AG04449 (cell line): ENCODE data around the gene LGALS7B.

Experiments
- CTCF ChIA-PET: fragments of 350-600 bp; formaldehyde crosslinking; extraction: SDS; loops from one replicate; lab custom pipeline; 2021; ENCODE audit warnings: antibody characterized with exemption; lab: Yijun Ruan, JAX
- POLR2A ChIA-PET: fragments of 400-600, 350-600 bp; formaldehyde crosslinking; extraction: SDS; loops from one replicate; lab custom pipeline; 2020; ENCODE audit warnings: antibody characterized with exemption, inconsistent platforms; lab: Yijun Ruan, JAX
- DNase-seq: peaks from one replicate; pipeline ENCODE4 v3.0.0-alpha.2; 2010; ENCODE audit warnings: low read depth, low spot score
- H3K4me3 ChIP-seq: 2 replicates; pipeline ENCODE4 v1.5.1; 2011; ENCODE audit warnings: low read depth, mild to moderate bottlenecking, control low read depth, low read length
- TF ChIP-seq, protein P1 (sequence below): IDR thresholded peaks from one replicate; pipeline ENCODE4 v1.5.1; 2011; ENCODE audit warnings: mild to moderate bottlenecking, moderate library complexity, low read length, control low read depth, inconsistent platforms; ENCODE audit not compliant: insufficient read depth; ENCODE audit errors: missing control alignments

The LGALS7B gene

DNA sequence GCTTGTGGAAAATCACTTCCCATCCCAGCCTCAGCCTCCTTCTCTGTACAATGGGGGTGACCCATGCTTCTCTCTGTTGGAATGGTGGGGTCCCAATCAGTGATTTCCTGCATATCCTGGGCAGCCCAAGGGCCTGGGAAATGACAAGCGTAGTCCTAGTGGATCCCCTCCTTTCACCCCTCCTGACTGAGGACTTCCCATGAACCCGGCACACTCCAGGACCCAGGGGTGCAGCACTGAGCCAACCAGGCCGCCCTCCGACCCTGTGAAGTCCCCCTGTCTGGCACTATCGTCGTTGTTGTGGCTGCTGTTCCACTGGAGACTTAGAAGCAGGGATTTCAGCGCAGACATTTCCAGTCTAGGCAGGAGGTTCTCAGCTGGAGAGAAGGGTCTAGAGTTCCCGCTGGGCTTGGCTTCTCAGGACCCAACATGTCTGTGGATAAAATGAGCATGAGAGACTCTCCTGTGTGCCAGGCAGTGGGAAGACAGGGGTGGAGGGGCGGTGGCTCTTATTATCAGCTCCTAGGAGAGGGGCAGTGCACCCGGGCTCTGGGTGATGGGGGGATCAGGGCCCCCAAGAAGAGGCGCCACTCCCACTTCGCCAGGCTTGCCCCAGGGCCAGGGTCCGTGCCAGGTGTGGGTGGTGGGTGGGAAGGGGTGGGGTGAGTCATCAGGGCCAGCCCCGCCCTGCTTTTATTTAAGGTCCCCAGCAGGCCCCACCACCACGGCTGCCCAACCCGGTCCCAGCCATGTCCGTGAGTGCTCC, at the start of gene LGALS7B:
Gene LGALS7B (plus strand): TSS at position 723 of the 766 bp plus-strand sequence. CDS start 27 bp downstream, at position 750.
- TF ChIP-seq, protein P1, sequence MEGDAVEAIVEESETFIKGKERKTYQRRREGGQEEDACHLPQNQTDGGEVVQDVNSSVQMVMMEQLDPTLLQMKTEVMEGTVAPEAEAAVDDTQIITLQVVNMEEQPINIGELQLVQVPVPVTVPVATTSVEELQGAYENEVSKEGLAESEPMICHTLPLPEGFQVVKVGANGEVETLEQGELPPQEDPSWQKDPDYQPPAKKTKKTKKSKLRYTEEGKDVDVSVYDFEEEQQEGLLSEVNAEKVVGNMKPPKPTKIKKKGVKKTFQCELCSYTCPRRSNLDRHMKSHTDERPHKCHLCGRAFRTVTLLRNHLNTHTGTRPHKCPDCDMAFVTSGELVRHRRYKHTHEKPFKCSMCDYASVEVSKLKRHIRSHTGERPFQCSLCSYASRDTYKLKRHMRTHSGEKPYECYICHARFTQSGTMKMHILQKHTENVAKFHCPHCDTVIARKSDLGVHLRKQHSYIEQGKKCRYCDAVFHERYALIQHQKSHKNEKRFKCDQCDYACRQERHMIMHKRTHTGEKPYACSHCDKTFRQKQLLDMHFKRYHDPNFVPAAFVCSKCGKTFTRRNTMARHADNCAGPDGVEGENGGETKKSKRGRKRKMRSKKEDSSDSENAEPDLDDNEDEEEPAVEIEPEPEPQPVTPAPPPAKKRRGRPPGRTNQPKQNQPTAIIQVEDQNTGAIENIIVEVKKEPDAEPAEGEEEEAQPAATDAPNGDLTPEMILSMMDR, result no peak
- no peak within 1 kb of the TSS for H3K4me3 ChIP-seq
- ChIA-PET CTCF (interaction anchor here (1.0 kb wide), 1 partner anchor 19 kb away, joined by 3 read pairs; no protein-coding TSS in a partner anchor), POLR2A (no interaction called here)
- DNase-seq, result no peak

DNA sequence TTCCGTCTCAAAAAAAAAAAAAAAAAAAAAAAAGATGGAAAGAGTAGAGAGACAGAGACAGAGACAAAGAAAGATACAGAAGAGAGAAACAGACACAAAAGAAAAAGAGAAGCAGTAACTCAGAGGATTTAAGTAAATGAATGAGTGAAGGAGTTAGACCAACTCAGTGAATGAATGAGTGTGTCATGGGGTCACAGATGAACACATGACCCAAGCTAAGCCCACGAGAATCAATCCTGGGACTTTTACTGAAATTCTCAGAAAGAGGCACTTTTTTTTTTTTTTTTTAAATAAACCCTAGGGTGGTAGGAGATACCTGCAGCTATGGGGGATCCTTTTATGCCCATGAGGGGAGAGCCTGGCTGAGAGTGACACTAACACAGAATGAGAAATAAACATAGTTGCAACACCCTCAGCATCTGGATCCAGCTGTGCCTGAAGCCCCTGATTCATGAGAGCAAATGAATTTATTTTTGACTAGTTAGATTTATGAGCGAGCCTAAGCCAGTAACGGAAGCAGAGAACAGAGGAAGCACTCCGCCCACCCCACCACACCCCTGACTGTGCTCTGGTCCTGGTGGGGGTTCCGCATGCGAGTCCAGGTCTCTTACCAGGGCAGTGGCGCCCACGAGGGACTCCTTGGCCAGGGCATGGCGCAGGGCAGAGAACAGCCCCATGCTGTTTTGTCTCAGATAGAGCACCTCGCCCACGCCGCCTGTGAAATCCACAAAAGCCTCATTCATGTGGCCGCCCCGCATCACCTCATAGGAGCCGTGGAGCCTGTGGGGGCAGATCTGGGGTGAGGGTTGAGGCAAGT, 49.4 kb upstream of the LGALS7B start:
- H3K4me3 ChIP-seq, result no peak overlapping the region
- no peak for DNase-seq
- TF ChIP-seq, protein P1, result no peak
- ChIA-PET POLR2A (no interaction called here), CTCF (interaction anchor here (1.3 kb wide), 1 partner anchor 112 kb away, joined by 3 read pairs; no protein-coding TSS in a partner anchor)

DNA sequence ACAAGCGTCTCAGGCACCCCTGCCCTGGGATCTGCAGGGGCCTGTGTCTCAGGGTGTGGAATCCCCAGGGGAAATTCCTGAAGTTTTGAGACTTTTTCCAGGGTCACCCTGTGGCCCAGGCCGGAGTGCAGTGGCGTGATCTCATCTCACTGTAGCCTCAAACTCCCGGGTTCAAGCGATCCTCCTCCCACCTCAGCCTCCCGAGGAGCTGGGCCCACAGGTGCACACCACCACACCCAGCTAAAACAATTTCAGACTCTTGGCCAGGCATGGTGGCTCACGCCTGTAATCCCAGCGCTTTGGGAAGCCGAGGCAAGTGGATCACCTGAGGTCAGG, 48.8 kb upstream of the LGALS7B start:
- TF ChIP-seq, protein P1, result no peak
- no peak overlapping the region for H3K4me3 ChIP-seq
- ChIA-PET CTCF (interaction anchor here (1.3 to 2.8 kb wide), 2 partner anchors 10 to 29 kb away, joined by 4 to 8 read pairs; no protein-coding TSS in a partner anchor), POLR2A (no interaction called here)
- no peak for DNase-seq

DNA sequence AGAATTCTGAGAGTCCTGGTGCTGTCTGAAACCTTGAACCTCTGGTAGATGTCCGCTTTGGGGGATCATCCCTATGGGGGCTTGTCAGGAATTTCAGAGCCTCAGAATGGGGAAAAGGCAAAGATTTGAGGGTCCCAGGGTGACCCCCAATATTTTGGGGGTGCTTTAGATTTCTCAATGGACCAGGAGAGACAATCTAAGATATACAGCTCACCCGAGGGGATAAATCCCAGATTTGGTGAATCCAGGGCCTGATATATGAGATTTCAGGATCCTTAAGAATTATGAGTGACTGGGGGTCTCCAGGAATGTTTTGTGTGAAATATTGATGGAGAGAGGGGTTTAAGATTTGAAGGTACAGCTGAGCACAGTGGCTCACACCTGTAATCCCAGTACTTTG, 48.1 kb upstream of the LGALS7B start:
- TF ChIP-seq, protein P1, result no peak
- ChIA-PET CTCF (interaction anchor here (1.3 to 2.8 kb wide), 2 partner anchors 11 to 28 kb away, joined by 4 to 8 read pairs; no protein-coding TSS in a partner anchor), POLR2A (no interaction called here)
- no peak overlapping the region for H3K4me3 ChIP-seq
- DNase-seq, result no peak

DNA sequence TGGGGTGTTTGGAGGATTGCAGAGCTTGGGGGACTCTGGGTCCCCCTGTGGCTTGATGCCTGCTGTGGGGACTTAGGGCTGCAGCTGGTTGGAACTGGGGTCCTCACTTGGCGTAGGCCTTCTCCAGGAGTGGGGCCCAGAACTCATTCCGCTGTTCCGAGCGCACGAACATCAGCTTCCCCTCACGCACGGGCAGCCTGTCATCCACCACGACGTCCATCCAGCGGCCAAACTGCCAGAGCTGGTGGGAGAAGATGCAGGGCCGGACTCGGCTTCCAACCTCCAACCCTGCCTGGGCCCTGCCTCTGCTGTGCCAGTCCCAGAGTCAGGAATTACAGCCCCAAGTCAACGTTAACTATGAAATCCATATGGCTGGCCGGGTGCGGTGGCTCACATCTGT, 47.3 kb upstream of the LGALS7B start:
- no peak overlapping the region for H3K4me3 ChIP-seq
- CTCF ChIA-PET, result interaction anchor here (1.3 to 2.8 kb wide), 2 partner anchors 12 to 28 kb away, joined by 4 to 8 read pairs; no protein-coding TSS in a partner anchor
- POLR2A ChIA-PET, result no interaction called here
- TF ChIP-seq, protein P1, result no peak
- no peak for DNase-seq

DNA sequence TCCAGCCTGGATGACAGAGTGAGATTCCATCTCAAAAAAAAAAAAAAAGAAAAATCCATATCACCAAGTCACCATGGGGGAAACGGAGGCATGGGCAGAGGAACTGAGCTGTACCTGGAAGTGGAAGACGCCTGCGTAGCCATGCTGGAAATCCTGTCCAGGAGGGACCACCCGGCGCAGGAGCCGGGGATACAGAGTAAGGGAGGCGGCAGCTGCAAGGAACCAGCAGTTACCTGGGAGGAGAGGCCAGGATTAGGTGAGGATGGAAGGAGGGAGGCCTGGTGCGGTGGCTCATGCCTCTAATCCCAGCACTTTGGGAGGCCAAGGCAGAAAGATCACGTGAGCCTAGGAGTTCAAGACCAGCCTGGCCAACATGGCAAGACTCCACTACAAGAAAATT, 46.7 kb upstream of the LGALS7B start:
- TF ChIP-seq, protein P1, result no peak
- H3K4me3 ChIP-seq, result no peak overlapping the region
- ChIA-PET POLR2A (no interaction called here), CTCF (interaction anchor here (2.8 kb wide), 1 partner anchor 27 kb away, joined by 8 read pairs; no protein-coding TSS in a partner anchor)
- DNase-seq, result no peak
